Body of pancreas (tissue), 4 donors: ENCODE data around the gene OMA1. TPM values are rescaled to one million over a fixed set of nuclear protein-coding genes. Genes with fewer than 3 reads are reported as not detected.
"Not testable (repeated sequence)": the region's sequence is repeated elsewhere in the genome, so short reads cannot be mapped to it uniquely, and the experiment has no call there.

Experiments used
- ATAC-seq: fragments of 150-250 bp; one replicate; pipeline ENCODE4 v1.9.1; 2016
- DNase-seq, 4 donors: peaks; one replicate each; pipeline ENCODE4 v3.0.0-alpha.2; 2019
- H3K27ac ChIP-seq, 4 donors: fragments of 200-600 bp; sonication (generic); 1 replicate in 3 of 4; 2 replicates in 1 of 4; pipeline versions ENCODE4 v1.5.1 to v1.6.1; 2016 to 2019; ENCODE audit warnings: mild to moderate bottlenecking in 1 of 4, mixed read lengths in 1 of 4, moderate library complexity in 1 of 4
- H3K27me3 ChIP-seq, 2 donors: fragments of 200-600 bp; sonication (generic); one replicate each; pipeline ENCODE4 v1.6.0; 2016; ENCODE audit warnings: mild to moderate bottlenecking in 1 of 2
- H3K36me3 ChIP-seq, 2 donors: fragments of 200-600 bp; sonication (generic); replicated peaks in 1 of 2; 2 replicates each; pipeline ENCODE4 v1.5.1; 2016; ENCODE audit warnings: low read depth in 2 of 2; ENCODE audit not compliant: insufficient read depth in 1 of 2
- H3K4me1 ChIP-seq: fragments of 200-600 bp; sonication (generic); one replicate; pipeline ENCODE4 v1.6.0; 2016
- H3K4me3 ChIP-seq, 2 donors: fragments of 200-600 bp; sonication (generic); 1 replicate in 1 of 2; 2 replicates in 1 of 2; pipeline ENCODE4 v1.5.1; 2016 to 2019
- H3K9me3 ChIP-seq, 3 donors: fragments of 200-600 bp; sonication (generic); 1 replicate in 2 of 3; 2 replicates in 1 of 3; pipeline ENCODE4 v1.5.1; 2016
- CTCF ChIP-seq, 7 experiments: fragments of 450-650 bp in 4 of 7; fragments of 200-600 bp in 3 of 7; sonication (generic) in 3 of 7; IDR thresholded peaks; one replicate each; pipeline ENCODE4 v1.5.1; 2016 to 2019; ENCODE audit warnings: antibody characterized with exemption in 7 of 7
- POLR2A ChIP-seq, 3 donors: fragments of 450-650 bp; IDR thresholded peaks; one replicate each; pipeline ENCODE4 v1.6.1; 2016; ENCODE audit warnings: antibody characterized with exemption in 3 of 3, mild to moderate bottlenecking in 2 of 3
- WGBS, 2 donors: methylation state at CpG; one replicate each; pipeline ENCODE4 v1.1.5; 2017; 5-methylcytosine and 5-hydroxymethylcytosine counted together
- intact Hi-C: fragments of 100-400 bp; cut with DNase I; formaldehyde crosslinking; loops from one replicate; pipeline ENCODE4 v1.15.1; 2023
- total RNA-seq, 2 donors: library from RNA; depleted of rRNA; stranded (reverse); fragments of >200 nt; gene quantifications; one replicate each; pipeline ENCODE4 v1.1.0, GENCODE V29; 2016

Gene OMA1
- total RNA-seq, 2 donors from 2014 or later: 16.5 to 18.7 TPM

- peaks cover 24% of the 10 kb centered on the region for H3K4me1 ChIP-seq
- 61 to 66% methylated on average over 2 of the region's 2 CpGs for WGBS, 2 donors
- ATAC-seq: no peak
- H3K27ac ChIP-seq: peak overlapping the region; percentile 50 to 70 (median 62)
- TF ChIP-seq CTCF (IDR thresholded peaks at IDR 0.05) (no peak), POLR2A (IDR thresholded peaks at IDR 0.05) (no peak)
- no peak overlapping the region for H3K4me3 ChIP-seq
- DNase-seq: no peak
- no peaks in the 10 kb centered on the region for H3K27me3 ChIP-seq
- intact Hi-C loops: no loop called here
- no peaks in the 10 kb centered on the region for H3K36me3 ChIP-seq
- H3K9me3 ChIP-seq: no peaks in the 10 kb centered on the region
Observed at GRCh38 chr1:58585166-58585565, 38.6 kb upstream of the OMA1 start.

- H3K9me3 ChIP-seq: no peaks in the 10 kb centered on the region
- no peak overlapping the region for H3K4me3 ChIP-seq
- no peaks in the 10 kb centered on the region for H3K27me3 ChIP-seq
- peaks cover 24% of the 10 kb centered on the region for H3K4me1 ChIP-seq
- intact Hi-C loops: no loop called here
- TF ChIP-seq CTCF (IDR thresholded peaks at IDR 0.05) (no peak), POLR2A (IDR thresholded peaks at IDR 0.05) (no peak)
- ATAC-seq (peak; percentile 88), DNase-seq (peak; percentile 48 to 72 (median 59))
- WGBS, 2 donors: 26 to 27% methylated on average over 8 of the region's 8 CpGs
- H3K36me3 ChIP-seq: no peaks in the 10 kb centered on the region
- H3K27ac ChIP-seq: peak overlapping the region; percentile 50 to 70 (median 62)
Observed at GRCh38 chr1:58584082-58584895, 37.8 kb upstream of the OMA1 start.

GRCh38 chr1:58583496-58583895 is 37.0 kb upstream of the OMA1 start:
- no peaks in the 10 kb centered on the region for H3K36me3 ChIP-seq
- no peak overlapping the region for H3K4me3 ChIP-seq
- no peaks in the 10 kb centered on the region for H3K9me3 ChIP-seq
- H3K27ac ChIP-seq: peak overlapping the region in 2 of 4 donors; percentile 24 to 56
- 52 to 61% methylated on average over 1 of the region's 1 CpG for whole genome bisulfite sequencing, 2 donors
- H3K27me3 ChIP-seq: no peaks in the 10 kb centered on the region
- ATAC-seq: no peak
- DNase-seq: no peak
- peaks cover 26% of the 10 kb centered on the region for H3K4me1 ChIP-seq
- TF ChIP-seq POLR2A (IDR thresholded peaks at IDR 0.05) (no peak), CTCF (IDR thresholded peaks at IDR 0.05) (no peak)
- intact Hi-C loops: no loop called here

GRCh38 chr1:58582143-58582542 is 35.6 kb upstream of the OMA1 start:
- DNase-seq, H3K27ac ChIP-seq, H3K36me3 ChIP-seq, H3K27me3 ChIP-seq, H3K4me3 ChIP-seq, ATAC-seq, intact Hi-C loops, H3K9me3 ChIP-seq: not testable (repeated sequence)
- peaks cover 36% of the 10 kb centered on the region for H3K4me1 ChIP-seq
- WGBS, 2 donors: 88 to 93% methylated on average over 1 of the region's 1 CpG

DNA sequence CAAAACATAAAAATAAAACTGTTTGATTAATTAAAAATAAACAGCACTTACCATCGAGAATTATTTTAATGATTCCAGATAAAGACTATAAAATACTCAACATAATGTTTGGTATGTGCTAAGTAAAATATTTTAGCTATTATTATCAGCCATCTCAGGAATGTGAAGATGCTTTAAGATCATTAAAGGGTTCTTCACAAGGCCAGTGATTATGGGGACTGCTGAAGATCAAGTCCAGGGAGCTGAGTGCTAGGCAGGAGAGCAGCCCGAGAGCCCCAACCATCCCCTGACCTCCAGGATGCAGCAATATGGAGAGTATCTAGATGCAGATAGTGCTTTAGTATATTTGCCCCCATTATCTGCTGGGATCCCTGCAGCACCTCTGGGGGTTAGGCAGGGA is 35.1 kb upstream of the OMA1 start:
- H3K36me3 ChIP-seq: no peaks in the 10 kb centered on the region
- ATAC-seq: no peak
- no peak for DNase-seq
- H3K9me3 ChIP-seq: no peaks in the 10 kb centered on the region
- H3K4me3 ChIP-seq: no peak overlapping the region
- WGBS, 2 donors: 71 to 74% methylated on average over 2 of the region's 2 CpGs
- no peak for TF ChIP-seq CTCF (IDR thresholded peaks at IDR 0.05)
- TF ChIP-seq POLR2A (IDR thresholded peaks at IDR 0.05): no peak
- no peaks in the 10 kb centered on the region for H3K27me3 ChIP-seq
- intact Hi-C loops: no loop called here
- peaks cover 40% of the 10 kb centered on the region for H3K4me1 ChIP-seq
- no peak overlapping the region for H3K27ac ChIP-seq
